Muscle layer of duodenum (tissue), 2 donors: ENCODE data around the gene ITGA4.

Experiments used
- H3K27ac ChIP-seq: one replicate; pipeline ENCODE4 v1.7.0; 2013; ENCODE audit warnings: mild to moderate bottlenecking, low read length
- H3K27me3 ChIP-seq: one replicate; pipeline ENCODE4 v1.7.0; 2013; ENCODE audit warnings: low read depth, mild to moderate bottlenecking, control low read depth, low read length
- H3K36me3 ChIP-seq, 2 donors: one replicate each; pipeline ENCODE4 v1.7.0; 2013; ENCODE audit warnings: low read length in 2 of 2, control low read depth in 1 of 2, mild to moderate bottlenecking in 1 of 2; ENCODE audit not compliant: insufficient read depth in 2 of 2, control insufficient read depth in 1 of 2
- H3K4me1 ChIP-seq, 2 donors: one replicate each; pipeline ENCODE4 v1.7.0; 2013; ENCODE audit warnings: low read length in 2 of 2, mild to moderate bottlenecking in 2 of 2, control low read depth in 1 of 2, moderate library complexity in 1 of 2; ENCODE audit not compliant: insufficient read depth in 2 of 2, control insufficient read depth in 1 of 2
- H3K4me3 ChIP-seq, 2 donors: one replicate each; pipeline ENCODE4 v1.7.0; 2013; ENCODE audit warnings: low read length in 2 of 2, low read depth in 1 of 2, mild to moderate bottlenecking in 1 of 2
- H3K9me3 ChIP-seq, 2 donors: one replicate each; pipeline ENCODE4 v1.7.0; 2013; ENCODE audit warnings: low read length in 2 of 2, control low read depth in 1 of 2, mild to moderate bottlenecking in 1 of 2; ENCODE audit not compliant: control insufficient read depth in 1 of 2
- donor health status: healthy.

ITGA4 gene

GRCh38 chr2:181576431-181576830, 119.2 kb downstream of the ITGA4 start:
- H3K4me1 ChIP-seq = no peaks in the 10 kb centered on the region
- no peak overlapping the region for H3K4me3 ChIP-seq
- H3K27me3 ChIP-seq = no peaks in the 10 kb centered on the region
- H3K36me3 ChIP-seq = no peaks in the 10 kb centered on the region
- H3K9me3 ChIP-seq = no peaks in the 10 kb centered on the region
- no peak overlapping the region for H3K27ac ChIP-seq

DNA sequence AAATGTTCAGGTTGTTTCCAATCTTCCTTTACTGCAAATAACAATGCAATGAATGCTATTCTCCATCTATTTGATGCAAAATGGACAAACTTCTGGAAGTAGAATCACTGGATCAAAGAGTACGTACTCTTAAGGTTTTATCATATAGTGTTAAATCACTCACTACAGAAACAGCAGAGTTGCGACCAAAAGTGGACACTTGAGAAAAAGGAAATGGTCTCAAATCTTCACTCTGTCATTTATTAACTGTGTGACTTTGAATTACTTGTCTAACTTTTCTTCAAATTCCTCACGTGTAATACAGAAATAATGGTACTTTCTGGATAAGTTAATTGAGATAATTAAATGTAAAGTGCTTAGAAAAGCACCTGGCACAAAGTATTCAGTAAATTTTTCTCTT, 121.6 kb downstream of the ITGA4 start:
- no peaks in the 10 kb centered on the region for H3K9me3 ChIP-seq
- no peaks in the 10 kb centered on the region for H3K27me3 ChIP-seq
- H3K4me1 ChIP-seq = no peaks in the 10 kb centered on the region
- no peak overlapping the region for H3K4me3 ChIP-seq
- no peak overlapping the region for H3K27ac ChIP-seq
- H3K36me3 ChIP-seq = no peaks in the 10 kb centered on the region

- no peaks in the 10 kb centered on the region for H3K4me1 ChIP-seq
- H3K27ac ChIP-seq = no peak overlapping the region
- H3K36me3 ChIP-seq = no peaks in the 10 kb centered on the region
- no peaks in the 10 kb centered on the region for H3K27me3 ChIP-seq
- H3K4me3 ChIP-seq = no peak overlapping the region
- H3K9me3 ChIP-seq = no peaks in the 10 kb centered on the region
Observed at GRCh38 chr2:181581534-181581933, 124.3 kb downstream of the ITGA4 start.

DNA sequence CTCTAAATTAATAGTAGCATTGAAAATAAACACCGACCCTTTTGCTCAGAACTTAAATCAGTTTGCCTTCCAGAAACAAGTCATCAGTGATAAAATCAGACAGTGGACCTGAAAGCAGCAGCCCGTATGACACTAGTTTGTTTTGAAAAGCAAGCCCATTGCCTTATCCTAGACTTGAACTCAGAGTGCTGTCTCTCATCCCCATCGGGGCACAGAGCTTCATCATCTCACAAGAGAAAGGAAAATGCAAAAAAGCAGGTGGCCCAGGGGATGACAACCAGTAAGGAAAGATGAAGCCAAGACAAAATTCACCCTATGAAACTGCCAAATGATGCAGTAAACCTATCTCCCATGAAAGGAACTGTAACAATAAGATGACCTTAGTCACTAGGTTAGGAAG, 128.5 kb downstream of the ITGA4 start:
- Histone ChIP-seq H3K9me3 (no peaks in the 10 kb centered on the region), H3K27me3 (no peaks in the 10 kb centered on the region), H3K27ac (no peak overlapping the region)

More for the DNA sequence above, 128.5 kb downstream of the ITGA4 start:
- H3K4me3 ChIP-seq = no peak overlapping the region
- H3K4me1 ChIP-seq = no peaks in the 10 kb centered on the region
- H3K36me3 ChIP-seq = no peaks in the 10 kb centered on the region
